ENCODE data around the gene DAB1. TPM values are rescaled to one million over a fixed set of nuclear protein-coding genes. Genes with fewer than 3 reads are reported as not detected.

DAB1 gene
- total RNA-seq, 1 donor: not detected

- H2AFZ ChIP-seq (ENCODE audit: low read length): no peak overlapping the region
- DNase-seq (ENCODE audit: insufficient read length, low spot score, missing footprints): no peak
- no peaks in the 10 kb centered on the region for H3K27me3 ChIP-seq (ENCODE audit: insufficient read depth, low read length)
- H3K27ac ChIP-seq (ENCODE audit: low read depth, low read length): no peak overlapping the region
- no peaks in the 10 kb centered on the region for H3K4me1 ChIP-seq (ENCODE audit: insufficient read depth, low read length)
- H3K4me3 ChIP-seq (ENCODE audit: insufficient read depth, low read length): no peak overlapping the region
- TF ChIP-seq CTCF (IDR thresholded peaks at IDR 0.05; ENCODE audit: extremely low read depth, low read depth, low read length): no peak
- no peak overlapping the region for H3K4me2 ChIP-seq (ENCODE audit: insufficient read depth, low read length)
- H3K36me3 ChIP-seq (ENCODE audit: insufficient read depth, low read length): no peaks in the 10 kb centered on the region
- H4K20me1 ChIP-seq (ENCODE audit: insufficient read depth, low read length): no peaks in the 10 kb centered on the region
- H3K79me2 ChIP-seq (ENCODE audit: insufficient read depth, low read length): no peaks in the 10 kb centered on the region
- H3K9me3 ChIP-seq (ENCODE audit: low read depth, low read length): no peaks in the 10 kb centered on the region
These were observed 259.3 kb downstream of the DAB1 start for GRCh38 chr1:57164584-57164983.

- no peak for TF ChIP-seq CTCF (IDR thresholded peaks at IDR 0.05; ENCODE audit: extremely low read depth, low read depth, low read length)
- H3K79me2 ChIP-seq (ENCODE audit: insufficient read depth, low read length): no peaks in the 10 kb centered on the region
These were observed 260.1 kb downstream of the DAB1 start for GRCh38 chr1:57163789-57164188.

GRCh38 chr1:57163325-57163724 lies 260.5 kb downstream of the DAB1 start:
- Histone ChIP-seq H3K79me2 (ENCODE audit: insufficient read depth, low read length) (no peaks in the 10 kb centered on the region), H3K9me3 (ENCODE audit: low read depth, low read length) (no peaks in the 10 kb centered on the region), H3K27me3 (ENCODE audit: insufficient read depth, low read length) (no peaks in the 10 kb centered on the region), H3K27ac (ENCODE audit: low read depth, low read length) (no peak overlapping the region), H4K20me1 (ENCODE audit: insufficient read depth, low read length) (no peaks in the 10 kb centered on the region), H3K4me3 (ENCODE audit: insufficient read depth, low read length) (no peak overlapping the region), H3K4me2 (ENCODE audit: insufficient read depth, low read length) (no peak overlapping the region), H3K36me3 (ENCODE audit: insufficient read depth, low read length) (no peaks in the 10 kb centered on the region), H3K4me1 (ENCODE audit: insufficient read depth, low read length) (no peaks in the 10 kb centered on the region), H2AFZ (ENCODE audit: low read length) (no peak overlapping the region)
- no peak for DNase-seq (ENCODE audit: insufficient read length, low spot score, missing footprints)
- TF ChIP-seq CTCF (IDR thresholded peaks at IDR 0.05; ENCODE audit: extremely low read depth, low read depth, low read length): no peak

More at GRCh38 chr1:57163789-57164188, 260.1 kb downstream of the DAB1 start:
- Histone ChIP-seq H2AFZ (ENCODE audit: low read length) (no peak overlapping the region), H4K20me1 (ENCODE audit: insufficient read depth, low read length) (no peaks in the 10 kb centered on the region), H3K4me1 (ENCODE audit: insufficient read depth, low read length) (no peaks in the 10 kb centered on the region), H3K4me3 (ENCODE audit: insufficient read depth, low read length) (no peak overlapping the region), H3K9me3 (ENCODE audit: low read depth, low read length) (no peaks in the 10 kb centered on the region), H3K27ac (ENCODE audit: low read depth, low read length) (no peak overlapping the region), H3K27me3 (ENCODE audit: insufficient read depth, low read length) (no peaks in the 10 kb centered on the region), H3K36me3 (ENCODE audit: insufficient read depth, low read length) (no peaks in the 10 kb centered on the region), H3K4me2 (ENCODE audit: insufficient read depth, low read length) (no peak overlapping the region)
- DNase-seq (ENCODE audit: insufficient read length, low spot score, missing footprints): no peak

GRCh38 chr1:57162607-57163261 lies 261.1 kb downstream of the DAB1 start:
- Histone ChIP-seq H3K4me1 (ENCODE audit: insufficient read depth, low read length) (no peaks in the 10 kb centered on the region), H3K4me2 (ENCODE audit: insufficient read depth, low read length) (no peak overlapping the region), H2AFZ (ENCODE audit: low read length) (no peak overlapping the region), H3K27me3 (ENCODE audit: insufficient read depth, low read length) (no peaks in the 10 kb centered on the region), H3K27ac (ENCODE audit: low read depth, low read length) (no peak overlapping the region), H3K4me3 (ENCODE audit: insufficient read depth, low read length) (no peak overlapping the region), H3K79me2 (ENCODE audit: insufficient read depth, low read length) (no peaks in the 10 kb centered on the region), H3K9me3 (ENCODE audit: low read depth, low read length) (no peaks in the 10 kb centered on the region), H3K36me3 (ENCODE audit: insufficient read depth, low read length) (no peaks in the 10 kb centered on the region), H4K20me1 (ENCODE audit: insufficient read depth, low read length) (no peaks in the 10 kb centered on the region)
- DNase-seq (ENCODE audit: insufficient read length, low spot score, missing footprints): no peak
- no peak for TF ChIP-seq CTCF (IDR thresholded peaks at IDR 0.05; ENCODE audit: extremely low read depth, low read depth, low read length)

All from osteoblast (primary cell).